Fibroblast of gingiva (primary cell): ENCODE results near the gene CDC42EP4.

ENCODE experiments used
- DNase-seq: peaks from one replicate; pipeline ENCODE4 v3.0.0-alpha.2; 2011; ENCODE audit warnings: low read depth

CDC42EP4 gene, protein sequence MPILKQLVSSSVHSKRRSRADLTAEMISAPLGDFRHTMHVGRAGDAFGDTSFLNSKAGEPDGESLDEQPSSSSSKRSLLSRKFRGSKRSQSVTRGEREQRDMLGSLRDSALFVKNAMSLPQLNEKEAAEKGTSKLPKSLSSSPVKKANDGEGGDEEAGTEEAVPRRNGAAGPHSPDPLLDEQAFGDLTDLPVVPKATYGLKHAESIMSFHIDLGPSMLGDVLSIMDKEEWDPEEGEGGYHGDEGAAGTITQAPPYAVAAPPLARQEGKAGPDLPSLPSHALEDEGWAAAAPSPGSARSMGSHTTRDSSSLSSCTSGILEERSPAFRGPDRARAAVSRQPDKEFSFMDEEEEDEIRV

DNA sequence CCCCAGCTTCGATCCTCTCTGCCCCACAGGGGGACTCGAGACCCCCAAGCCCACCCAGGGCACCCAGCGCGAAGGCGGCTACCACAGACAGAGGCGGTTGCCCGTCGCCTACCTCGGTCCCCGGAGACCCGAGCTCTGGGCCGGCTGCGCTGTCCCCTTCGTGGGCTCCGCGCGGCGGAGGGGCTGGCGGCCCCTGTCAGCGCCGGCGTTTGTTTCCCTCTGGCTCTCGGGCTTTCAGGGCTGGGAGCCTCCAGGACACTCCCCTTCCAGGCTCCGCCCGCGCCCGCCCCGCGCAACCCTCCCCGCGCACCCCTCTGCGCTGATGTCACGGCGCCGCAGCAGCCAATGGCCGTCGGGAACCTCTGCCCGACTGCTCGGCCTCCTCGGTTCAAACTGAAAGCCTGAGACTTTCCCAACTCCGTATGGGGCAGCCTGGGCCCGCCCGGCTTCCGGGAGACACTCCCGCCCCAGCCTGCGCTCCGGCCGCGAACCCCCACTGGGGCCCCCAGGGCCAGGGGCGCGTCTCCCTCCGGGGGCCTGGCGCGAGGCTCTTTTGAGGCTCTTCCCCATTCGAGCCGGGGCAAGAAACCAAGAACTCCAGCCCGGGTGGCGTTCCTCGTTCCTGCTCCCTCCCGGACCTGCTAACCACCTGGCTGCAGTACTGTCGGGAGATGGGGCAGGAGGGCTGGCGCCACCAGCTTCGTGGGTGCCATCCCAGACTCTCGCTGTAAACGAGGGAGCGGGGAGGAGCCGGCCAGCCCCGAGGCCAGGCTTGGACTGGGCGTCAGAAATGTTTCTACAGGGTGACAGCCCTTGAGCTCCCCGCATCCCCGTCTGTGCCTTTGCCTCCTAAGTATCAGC, at the start of gene CDC42EP4:
Gene CDC42EP4, minus strand, starts transcription at position 221 of the 861 bp plus-strand sequence. CDS start 25,501 bp downstream, outside the sequence.
- peak; percentile 96 for DNase-seq

DNA sequence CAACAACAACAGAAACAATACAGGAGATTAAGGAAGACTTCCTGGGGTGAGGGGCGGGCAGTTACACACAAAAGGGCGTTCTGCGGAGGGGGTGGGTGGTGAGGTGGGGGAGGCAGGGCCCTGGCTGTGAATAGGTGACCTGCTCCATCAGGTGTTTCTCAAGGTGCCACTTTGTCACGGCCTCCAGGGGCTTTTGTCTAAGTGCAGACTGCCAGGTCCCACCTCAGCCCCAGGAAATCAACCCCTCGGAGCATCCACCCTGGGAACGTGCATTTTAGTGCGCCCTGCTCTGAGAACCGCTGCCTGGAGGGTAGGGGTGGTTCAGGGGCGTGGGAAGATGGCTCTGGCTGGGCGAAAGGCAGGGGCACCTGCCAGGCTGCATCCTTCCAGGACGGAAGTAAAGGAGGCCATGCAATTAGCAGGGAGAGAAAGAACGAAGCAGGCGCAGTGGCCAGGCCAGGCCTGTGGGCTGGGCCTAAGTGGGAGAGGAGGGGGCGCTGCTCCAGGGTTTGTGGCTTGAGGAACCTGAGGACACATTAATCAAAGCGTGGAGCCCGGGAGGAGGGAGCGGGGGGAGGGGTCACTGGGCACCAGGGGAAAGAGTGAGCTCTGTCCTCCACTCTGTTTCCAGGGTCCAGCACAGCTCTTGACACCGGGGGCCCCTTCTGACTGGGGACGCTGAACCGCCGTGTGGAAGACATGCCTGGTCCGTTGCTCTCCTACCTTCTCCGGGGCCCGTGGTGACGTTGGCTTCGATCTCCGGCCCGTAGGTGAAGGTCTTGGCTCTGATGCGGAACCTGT, 49.4 kb upstream of the CDC42EP4 start:
- no peak for DNase-seq

- DNase-seq: no peak
These were observed 48.2 kb upstream of the CDC42EP4 start for GRCh38 chr17:73359987-73360410.

GRCh38 chr17:73359352-73359751, 47.6 kb upstream of the CDC42EP4 start:
- DNase-seq: no peak

GRCh38 chr17:73358668-73359067, 46.9 kb upstream of the CDC42EP4 start:
- DNase-seq: no peak

GRCh38 chr17:73357981-73358380, 46.2 kb upstream of the CDC42EP4 start:
- DNase-seq: no peak

- DNase-seq: no peak
These were observed 45.5 kb upstream of the CDC42EP4 start for GRCh38 chr17:73357318-73357717.

DNA sequence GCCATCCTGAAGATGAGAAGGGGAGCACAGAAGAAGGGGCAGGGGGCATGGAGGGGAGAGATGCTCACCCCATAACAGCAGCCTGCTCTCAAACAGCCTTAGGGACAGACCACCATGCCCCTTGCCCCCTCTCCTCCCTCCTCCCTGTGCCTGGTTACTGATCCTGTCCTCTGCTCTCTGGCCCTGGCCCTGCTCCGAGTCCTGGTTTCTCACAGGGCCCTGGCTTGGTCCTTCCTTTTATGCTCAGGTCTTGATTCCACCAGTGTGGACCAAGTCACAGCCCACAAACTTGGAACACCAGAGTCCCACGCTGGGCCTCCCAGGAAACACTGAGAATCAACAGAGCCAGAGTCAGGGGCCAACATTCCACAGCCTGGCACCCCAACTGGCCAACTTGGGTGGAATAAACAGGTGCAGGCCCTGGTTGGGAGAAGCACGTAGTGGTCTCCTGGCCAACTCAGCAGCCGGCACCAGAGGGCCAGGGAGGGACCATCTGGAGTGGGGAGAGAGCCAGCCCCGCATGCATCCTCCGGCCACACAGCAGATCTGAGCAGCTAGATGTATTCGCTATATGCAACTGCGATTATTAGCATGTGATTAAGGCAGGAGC, 44.9 kb upstream of the CDC42EP4 start:
- no peak for DNase-seq

DNA sequence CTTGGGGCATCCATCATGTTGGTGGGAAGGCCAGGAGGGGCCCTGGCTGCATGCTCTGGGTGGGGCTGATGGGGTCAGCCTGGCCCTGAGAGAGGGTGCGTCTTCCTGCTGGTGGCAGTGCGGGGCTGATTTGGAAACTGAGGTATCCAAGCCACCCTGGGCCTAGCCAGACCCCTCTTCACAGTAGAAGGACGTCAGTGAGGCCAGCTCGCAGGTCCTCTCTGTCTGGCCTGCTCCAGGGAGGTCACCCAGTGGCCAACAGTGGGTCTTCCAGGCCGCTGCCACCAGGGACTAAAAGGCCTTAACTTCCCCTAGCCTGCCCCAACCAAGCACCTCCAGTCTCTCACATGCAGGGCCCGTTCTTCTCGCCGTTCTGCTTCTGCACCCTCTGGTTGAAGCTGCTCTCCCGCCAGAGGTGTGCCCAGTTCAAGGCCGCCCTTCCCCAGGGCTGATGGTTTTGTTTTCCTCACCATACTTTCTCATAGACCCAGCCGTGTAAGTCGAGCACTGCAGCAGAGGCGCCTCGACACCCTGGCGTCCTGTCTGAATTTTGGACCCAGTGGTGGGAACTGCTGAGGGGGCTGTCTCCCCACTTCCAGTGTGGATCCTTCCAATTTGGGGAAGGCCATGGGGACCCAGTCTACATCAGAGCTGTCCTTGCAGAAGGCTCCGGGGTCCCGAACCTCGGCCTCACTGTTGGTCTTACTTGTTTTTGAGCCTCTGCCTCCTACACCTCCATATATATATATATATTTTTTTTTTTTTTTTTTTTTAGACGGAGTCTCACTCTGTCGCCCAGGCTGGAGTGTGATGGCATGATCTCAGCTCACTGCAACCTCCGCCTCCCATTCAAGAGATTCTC, 42.9 kb upstream of the CDC42EP4 start:
- no peak for DNase-seq

GRCh38 chr17:73352261-73352660, 40.5 kb upstream of the CDC42EP4 start:
- no peak for DNase-seq

DNA sequence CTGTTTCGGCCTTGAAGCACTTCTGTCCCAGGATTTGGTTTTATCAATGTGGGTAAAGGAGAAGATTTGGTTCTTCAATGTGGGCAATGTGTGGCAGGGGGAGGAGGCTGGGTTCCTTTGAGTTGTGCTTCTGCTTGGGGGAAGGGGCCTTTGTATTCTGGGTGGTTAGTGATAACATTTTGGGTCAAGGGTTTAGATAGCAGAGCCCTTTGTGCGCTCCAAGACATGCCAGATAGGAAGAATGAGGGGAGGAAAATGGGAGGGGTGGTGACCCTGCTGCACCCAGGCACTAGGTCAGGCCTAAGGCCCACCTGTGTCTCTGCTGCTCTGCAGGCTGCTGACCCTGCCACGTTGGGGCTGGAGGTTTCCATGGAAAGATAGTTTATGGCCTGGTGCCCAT, 40.0 kb upstream of the CDC42EP4 start:
- no peak for DNase-seq

DNA sequence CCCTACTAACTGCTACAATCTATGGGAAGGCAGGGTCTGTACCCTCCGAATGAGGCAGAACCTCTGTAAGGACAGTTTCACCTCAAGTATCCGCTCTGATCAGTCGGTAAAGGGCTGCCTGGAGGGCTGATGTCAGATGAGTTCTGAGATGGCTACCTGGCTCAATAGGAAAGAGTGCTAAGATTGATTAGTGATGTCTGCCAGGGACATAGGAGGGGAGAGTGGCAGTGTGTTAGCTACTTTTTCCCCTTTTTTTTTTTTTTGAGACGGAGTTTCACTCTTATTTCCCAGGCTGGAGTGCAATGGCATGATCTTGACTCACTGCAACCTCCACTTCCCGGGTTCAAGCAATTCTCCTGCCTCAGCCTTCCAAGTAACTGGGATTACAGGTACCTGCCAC, 39.1 kb upstream of the CDC42EP4 start:
- DNase-seq: no peak

DNA sequence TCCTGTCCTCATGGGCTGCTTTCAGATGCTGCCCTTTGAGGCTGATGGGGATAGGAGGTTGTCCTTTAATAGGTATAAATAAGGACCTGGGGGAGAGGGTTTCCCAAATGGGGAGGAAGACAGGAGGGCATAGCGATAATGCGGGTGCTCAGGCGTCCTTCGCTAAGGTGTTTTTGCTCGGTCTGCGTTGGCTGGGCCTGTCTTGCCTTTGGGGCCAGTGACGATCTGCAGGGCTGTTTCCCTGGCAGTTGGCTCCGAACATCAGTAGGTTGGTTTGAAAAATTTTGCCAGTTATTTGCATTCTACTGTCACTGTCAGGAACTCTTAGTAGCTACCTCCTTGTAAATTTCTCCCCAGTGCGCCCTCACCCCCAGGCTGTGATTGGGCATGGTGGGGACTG, 37.8 kb upstream of the CDC42EP4 start:
- DNase-seq: no peak

DNA sequence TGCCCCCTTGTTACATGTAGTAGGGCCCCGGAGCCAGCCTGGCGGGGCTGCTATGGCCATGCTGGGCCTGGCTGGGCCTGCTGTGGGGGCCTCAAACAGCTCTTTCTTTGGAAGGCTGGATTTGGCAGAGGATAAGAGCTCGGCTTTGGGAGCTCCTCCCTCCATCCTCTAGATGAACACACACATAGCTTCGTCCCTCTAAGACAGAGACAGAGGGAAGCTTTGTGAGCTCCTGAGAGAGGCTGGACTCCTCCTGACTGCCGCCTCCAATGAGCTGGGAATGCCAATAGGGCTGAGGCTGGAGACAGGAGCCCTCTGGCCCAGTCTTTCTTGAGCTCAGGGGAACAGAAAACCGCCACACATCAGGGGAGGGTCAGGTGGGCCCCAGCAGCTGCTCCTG, 37.3 kb upstream of the CDC42EP4 start:
- no peak for DNase-seq

DNA sequence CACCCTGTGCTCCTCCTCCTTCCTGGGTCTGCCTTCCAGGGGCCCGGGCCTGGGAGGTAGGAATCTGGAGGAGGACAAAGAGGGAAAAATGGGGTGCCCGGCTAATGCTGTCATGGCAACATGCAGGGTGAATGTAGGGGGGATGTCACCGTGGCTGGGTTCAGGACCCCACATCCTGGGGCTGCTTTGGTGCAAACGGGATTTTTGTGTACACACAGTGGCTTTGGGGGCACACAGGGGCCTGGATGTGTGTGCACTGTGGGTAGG, 37.0 kb upstream of the CDC42EP4 start:
- no peak for DNase-seq

DNA sequence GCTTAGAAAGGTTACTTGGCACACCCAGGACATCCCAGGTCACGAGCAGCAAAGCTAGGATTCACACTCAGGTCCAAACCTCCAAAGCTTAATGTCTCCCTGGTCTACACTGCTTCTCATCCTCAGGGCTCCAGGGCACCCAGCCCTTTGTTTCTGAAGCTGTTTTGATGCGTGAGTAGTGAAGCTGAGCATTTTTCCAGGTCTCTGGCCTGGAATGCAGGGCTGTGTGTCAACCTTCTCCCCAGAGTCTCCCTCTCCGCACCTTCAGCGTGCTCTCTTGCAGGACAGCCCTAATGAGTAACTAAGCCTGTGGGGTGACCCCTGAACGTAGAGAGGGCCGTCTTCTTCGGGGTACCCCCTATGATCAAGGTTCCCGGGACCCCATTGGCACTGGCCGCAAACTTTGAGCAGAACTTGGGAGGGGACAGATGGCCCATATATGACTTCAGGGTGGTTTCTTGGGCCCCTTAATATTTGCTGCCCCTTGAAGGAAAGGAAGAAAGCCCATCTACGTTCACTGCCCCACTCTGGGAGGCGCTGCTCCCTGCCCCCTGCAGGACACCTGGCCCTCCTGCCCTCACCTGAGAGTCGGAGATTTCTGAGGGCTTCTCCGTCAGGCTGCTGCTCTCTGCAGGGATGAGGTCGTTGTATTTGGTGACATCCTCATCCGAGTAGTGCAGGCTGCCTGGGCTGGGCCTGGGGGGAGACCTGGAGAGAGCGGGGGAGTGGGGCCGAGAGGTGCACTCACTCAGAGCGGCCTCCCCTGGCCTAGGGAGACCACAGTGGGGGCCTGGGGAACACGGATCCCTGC, 36.4 kb upstream of the CDC42EP4 start:
- no peak for DNase-seq

DNA sequence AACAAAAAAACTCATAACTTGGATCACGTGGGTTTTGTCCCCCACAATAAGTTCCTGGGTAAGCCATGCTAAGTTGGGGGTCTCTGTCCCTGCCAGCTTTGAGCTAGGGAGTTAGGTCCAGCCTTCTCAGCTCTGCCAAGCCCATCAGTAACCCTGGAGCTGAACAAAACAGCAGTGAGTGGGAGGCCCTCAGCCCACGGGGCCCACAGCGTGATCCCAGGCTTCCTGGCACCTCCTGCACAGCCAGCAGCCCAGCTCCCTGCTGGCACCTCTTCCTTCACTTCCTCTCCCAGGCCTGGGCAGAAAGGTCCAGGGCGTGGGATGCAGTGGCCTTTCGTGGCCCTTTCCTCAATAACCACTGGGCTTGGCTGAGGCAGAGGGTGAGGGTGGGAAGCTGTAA, 35.5 kb upstream of the CDC42EP4 start:
- no peak for DNase-seq

- no peak for DNase-seq
These were observed 34.8 kb upstream of the CDC42EP4 start for GRCh38 chr17:73346501-73347162.

GRCh38 chr17:73343739-73344454, 32.1 kb upstream of the CDC42EP4 start:
- DNase-seq: no peak
